PFSK-1 (cell line): ENCODE data around the gene SKI.

Source experiments
- POLR2AphosphoS5 ChIP-seq: IDR thresholded peaks from 2 replicates; pipeline ENCODE4 v1.6.1; 2012; ENCODE audit warnings: low read depth, mild to moderate bottlenecking, control low read depth, low read length, moderate library complexity
- SIN3A ChIP-seq: IDR thresholded peaks from 2 replicates; pipeline ENCODE4 v1.6.1; 2012; ENCODE audit warnings: mild to moderate bottlenecking, low read length, moderate library complexity, borderline replicate concordance; ENCODE audit not compliant: insufficient read depth
- TAF1 ChIP-seq: IDR thresholded peaks from 2 replicates; pipeline ENCODE4 v1.6.1; 2012; ENCODE audit warnings: low read length, control low read depth, borderline replicate concordance; ENCODE audit not compliant: insufficient read depth

DNA sequence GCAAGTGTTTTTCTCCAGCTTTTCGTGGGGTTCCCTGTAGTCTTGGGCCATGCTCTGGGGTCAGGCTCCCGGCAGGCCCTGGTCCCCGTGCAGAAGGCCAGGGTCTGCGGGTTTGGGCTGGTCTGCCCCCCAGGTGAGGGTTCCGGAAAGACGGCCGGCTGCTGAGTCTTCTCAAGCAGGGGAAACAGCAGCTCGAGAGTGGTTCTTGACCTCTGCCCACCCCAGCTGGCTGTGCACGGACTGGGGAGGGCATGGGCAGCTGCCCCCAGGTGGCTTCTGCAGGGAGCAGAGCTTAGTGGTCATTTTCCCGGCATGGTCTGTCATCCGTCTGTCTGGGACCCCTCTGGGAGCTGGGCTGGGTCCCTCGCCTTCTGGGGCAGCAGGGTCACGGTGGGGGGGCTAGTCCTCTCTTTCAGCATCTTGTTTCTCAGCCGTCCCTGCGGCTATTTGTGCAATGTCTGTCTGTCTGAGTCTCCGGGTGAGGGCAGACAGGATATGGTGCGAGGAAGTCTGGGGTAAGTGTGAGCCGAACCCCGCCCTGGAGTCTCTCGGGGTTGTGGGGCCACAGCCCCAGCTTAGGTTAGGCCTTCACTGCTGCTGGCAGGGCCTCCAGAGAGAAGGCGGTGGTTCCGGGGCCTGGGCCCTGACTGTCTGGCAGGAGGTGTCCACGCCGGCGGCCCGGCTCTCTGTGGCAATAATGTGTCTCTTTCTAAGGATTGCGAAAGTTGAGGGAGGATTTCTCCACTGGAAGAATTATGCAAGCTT is 6.1 kb downstream of the SKI start:
- TF ChIP-seq POLR2AphosphoS5 (no peak), TAF1 (no peak), SIN3A (no peak)
